Activated B cell treated with CpG ODN at 0.5 μM for 24 hours (primary cell): ENCODE results near the gene OPN4. TPM values are rescaled to one million over a fixed set of nuclear protein-coding genes. Genes with fewer than 3 reads are reported as not detected.

Source experiments
- ATAC-seq: fragments of 200-7000 bp; cut with Tn5 transposase; one replicate; pipeline ENCODE4 v1.10.0; 2021; ENCODE audit warnings: low read depth, mild to moderate bottlenecking, moderate library complexity
- CTCF ChIA-PET: fragments of 350-600 bp; sonication (Branson Sonifier 250); formaldehyde crosslinking; loops from one replicate; lab custom pipeline; 2021; ENCODE audit warnings: antibody characterized with exemption; lab: Charles Lee
- POLR2A ChIA-PET: fragments of 350-600 bp; sonication (Branson Sonifier 250); formaldehyde crosslinking; loops from one replicate; lab custom pipeline; 2021; ENCODE audit warnings: antibody characterized with exemption; lab: Charles Lee
- DNase-seq: peaks from one replicate; pipeline ENCODE4 v3.0.0; 2022
- H3K27ac Mint-ChIP-seq: one replicate; pipeline ENCODE4 v1.8.0; 2020; ENCODE audit warnings: mixed read lengths
- H3K27me3 Mint-ChIP-seq: one replicate; pipeline ENCODE4 v1.8.0; 2021; ENCODE audit warnings: mixed read lengths
- H3K36me3 Mint-ChIP-seq: one replicate; pipeline ENCODE4 v1.8.0; 2021; ENCODE audit warnings: low read depth, mixed read lengths
- H3K4me1 Mint-ChIP-seq: one replicate; pipeline ENCODE4 v1.8.0; 2021; ENCODE audit warnings: mixed read lengths
- H3K4me3 Mint-ChIP-seq: one replicate; pipeline ENCODE4 v1.8.0; 2020; ENCODE audit warnings: mild to moderate bottlenecking, mixed read lengths
- H3K9me3 Mint-ChIP-seq: one replicate; pipeline ENCODE4 v1.8.0; 2020; ENCODE audit warnings: mixed read lengths
- intact Hi-C: fragments of 100-400 bp; cut with micrococcal nuclease; formaldehyde crosslinking; loops from one replicate; pipeline ENCODE4 v1.15.1; 2024
- total RNA-seq: library from RNA; stranded (reverse); gene quantifications from 2 replicates; pipeline ENCODE4 v1.2.3, GENCODE V29; 2022
- TF ChIP-seq, protein P1 (sequence below): fragments of 200-600 bp; IDR thresholded peaks from one replicate; pipeline ENCODE4 v1.8.0; 2022; ENCODE audit warnings: antibody characterized with exemption, mild to moderate bottlenecking

OPN4 gene
- total RNA-seq, 1 donor from 2014 or later = not detected

DNA sequence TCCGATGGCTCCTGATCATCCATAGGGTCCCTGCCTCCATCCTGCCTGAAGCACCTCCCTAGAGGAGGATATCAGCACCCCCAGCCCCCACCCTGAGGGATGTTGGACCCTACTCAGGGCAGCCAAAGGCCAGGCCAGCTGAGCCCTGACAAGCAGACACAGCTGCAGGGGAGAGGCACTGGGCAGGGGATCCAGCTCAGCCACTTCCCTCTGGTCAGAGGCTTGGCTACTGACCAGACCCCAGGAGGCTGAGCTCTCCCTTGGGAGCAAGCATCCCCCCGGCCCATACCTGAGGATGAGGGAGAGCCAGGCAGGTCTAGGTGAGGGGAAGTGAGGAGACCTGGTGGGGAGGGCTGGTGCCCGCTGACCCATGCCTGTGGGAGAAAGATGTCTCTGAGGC, 20.6 kb downstream of the OPN4 start:
- H3K9me3 Mint-ChIP-seq = no peaks in the 10 kb centered on the region
- intact Hi-C loops = no loop called here
- ChIA-PET POLR2A (no interaction called here), CTCF (interaction anchor here (0.7 to 1.4 kb wide), 2 partner anchors 224 to 263 kb away, joined by 3 to 4 read pairs; no protein-coding TSS in a partner anchor)
- peaks cover 13% of the 10 kb centered on the region for H3K4me1 Mint-ChIP-seq
- H3K27me3 Mint-ChIP-seq = peaks cover 7% of the 10 kb centered on the region
- ATAC-seq = no peak
- no peak overlapping the region for H3K27ac Mint-ChIP-seq
- TF ChIP-seq, protein P1, sequence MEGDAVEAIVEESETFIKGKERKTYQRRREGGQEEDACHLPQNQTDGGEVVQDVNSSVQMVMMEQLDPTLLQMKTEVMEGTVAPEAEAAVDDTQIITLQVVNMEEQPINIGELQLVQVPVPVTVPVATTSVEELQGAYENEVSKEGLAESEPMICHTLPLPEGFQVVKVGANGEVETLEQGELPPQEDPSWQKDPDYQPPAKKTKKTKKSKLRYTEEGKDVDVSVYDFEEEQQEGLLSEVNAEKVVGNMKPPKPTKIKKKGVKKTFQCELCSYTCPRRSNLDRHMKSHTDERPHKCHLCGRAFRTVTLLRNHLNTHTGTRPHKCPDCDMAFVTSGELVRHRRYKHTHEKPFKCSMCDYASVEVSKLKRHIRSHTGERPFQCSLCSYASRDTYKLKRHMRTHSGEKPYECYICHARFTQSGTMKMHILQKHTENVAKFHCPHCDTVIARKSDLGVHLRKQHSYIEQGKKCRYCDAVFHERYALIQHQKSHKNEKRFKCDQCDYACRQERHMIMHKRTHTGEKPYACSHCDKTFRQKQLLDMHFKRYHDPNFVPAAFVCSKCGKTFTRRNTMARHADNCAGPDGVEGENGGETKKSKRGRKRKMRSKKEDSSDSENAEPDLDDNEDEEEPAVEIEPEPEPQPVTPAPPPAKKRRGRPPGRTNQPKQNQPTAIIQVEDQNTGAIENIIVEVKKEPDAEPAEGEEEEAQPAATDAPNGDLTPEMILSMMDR = no peak
- no peak overlapping the region for H3K4me3 Mint-ChIP-seq
- H3K36me3 Mint-ChIP-seq = no peaks in the 10 kb centered on the region
- DNase-seq = no peak

DNA sequence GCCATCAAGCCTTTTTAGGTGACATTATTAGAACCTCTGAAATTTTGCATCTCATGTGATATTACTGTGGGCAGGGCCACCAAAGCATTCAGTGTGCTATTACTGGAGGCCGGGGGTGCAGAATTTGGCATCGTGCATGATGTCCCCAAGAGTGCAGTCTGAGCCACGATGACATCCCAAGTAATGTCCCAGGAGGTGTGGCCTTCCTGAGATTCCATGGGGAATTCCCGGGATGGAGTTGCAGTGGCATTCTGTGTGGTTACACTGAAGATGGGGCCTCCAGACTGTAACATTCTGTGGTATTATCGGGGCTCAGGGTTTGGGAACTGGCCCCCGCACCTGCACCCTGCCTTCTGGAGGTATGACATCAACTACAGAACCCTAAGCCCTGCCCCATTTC, 23.0 kb downstream of the OPN4 start:
- TF ChIP-seq, protein P1 = no peak
- Mint-ChIP-seq H3K36me3 (no peaks in the 10 kb centered on the region), H3K4me3 (no peak overlapping the region), H3K27me3 (peaks cover 4% of the 10 kb centered on the region), H3K4me1 (peaks cover 13% of the 10 kb centered on the region), H3K27ac (no peak overlapping the region), H3K9me3 (no peaks in the 10 kb centered on the region)
- no peak for DNase-seq
- POLR2A ChIA-PET = no interaction called here
- intact Hi-C loops = no loop called here
- CTCF ChIA-PET = interaction anchor here (1.1 kb wide), 1 partner anchor 11 kb away, joined by 3 read pairs; no protein-coding TSS in a partner anchor
- no peak for ATAC-seq

DNA sequence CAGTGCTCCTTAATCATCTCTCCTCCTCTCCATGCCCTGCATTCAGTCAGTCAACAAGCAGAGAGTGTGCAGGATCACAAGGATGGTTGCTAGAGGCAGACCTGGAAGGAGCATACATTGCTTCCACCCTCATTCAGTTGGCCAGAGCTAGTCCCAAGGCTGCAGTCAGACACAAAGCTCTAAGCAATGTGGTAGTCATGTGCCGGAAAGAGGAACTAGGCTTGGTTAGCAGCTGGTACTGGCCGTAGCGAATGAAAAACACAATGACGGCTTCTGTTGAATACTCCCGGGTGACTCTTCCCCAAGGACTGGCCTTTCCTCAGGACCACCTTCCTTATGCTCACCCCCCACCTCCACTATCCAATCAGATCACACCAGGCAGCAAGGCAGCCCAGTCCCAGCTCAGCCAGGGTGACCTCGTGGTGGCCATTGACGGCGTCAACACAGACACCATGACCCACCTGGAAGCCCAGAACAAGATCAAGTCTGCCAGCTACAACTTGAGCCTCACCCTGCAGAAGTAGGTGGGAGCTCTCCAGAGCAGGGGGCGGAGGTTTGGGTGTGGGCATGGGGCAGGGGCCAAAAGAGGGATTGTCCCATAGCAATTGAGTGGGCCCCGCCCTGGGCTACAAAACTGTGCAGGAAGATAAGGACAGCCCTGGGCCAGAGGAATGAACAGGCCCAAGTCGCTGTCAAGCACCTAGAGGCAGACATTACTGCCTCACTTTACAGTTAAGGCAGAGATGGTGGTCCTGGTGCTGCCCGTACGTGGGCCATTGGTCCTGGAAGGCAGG, 24.8 kb downstream of the OPN4 start:
- TF ChIP-seq, protein P1 = no peak
- no peak for ATAC-seq
- POLR2A ChIA-PET = interaction anchor here (1.2 kb wide), 1 partner anchor 25 kb away, joined by 4 read pairs; the partner anchor contains the start of gene OPN4
- CTCF ChIA-PET = no interaction called here
- H3K36me3 Mint-ChIP-seq = no peaks in the 10 kb centered on the region
- peaks cover 3% of the 10 kb centered on the region for H3K27me3 Mint-ChIP-seq
- no peak for DNase-seq
- intact Hi-C loops = no loop called here
- H3K4me3 Mint-ChIP-seq = no peak overlapping the region
- H3K9me3 Mint-ChIP-seq = no peaks in the 10 kb centered on the region
- H3K27ac Mint-ChIP-seq = no peak overlapping the region
- peaks cover 7% of the 10 kb centered on the region for H3K4me1 Mint-ChIP-seq

DNA sequence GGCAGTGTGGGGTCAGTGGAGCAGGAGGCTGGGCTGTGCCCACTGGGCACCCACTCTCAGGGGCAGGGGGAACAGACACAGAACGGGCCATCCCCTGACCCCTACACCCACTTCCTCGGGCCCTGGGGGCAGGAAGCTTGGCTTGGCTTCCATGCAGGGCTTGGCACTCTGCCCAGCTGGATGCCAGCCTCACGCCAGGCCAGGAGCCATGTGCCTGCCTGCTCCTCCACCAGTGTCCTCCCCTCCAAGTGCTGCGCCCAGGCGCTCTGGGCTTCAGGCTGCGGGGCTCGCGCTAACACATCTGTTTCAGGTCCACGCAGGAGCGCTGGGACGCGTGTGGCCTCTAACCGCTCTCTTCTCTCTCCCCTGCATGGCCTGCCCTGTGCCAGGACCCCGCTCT, 26.7 kb downstream of the OPN4 start:
- ChIA-PET CTCF (no interaction called here), POLR2A (no interaction called here)
- ATAC-seq (no peak), DNase-seq (no peak)
- Mint-ChIP-seq H3K27ac (no peak overlapping the region), H3K9me3 (no peaks in the 10 kb centered on the region), H3K27me3 (peaks cover 7% of the 10 kb centered on the region), H3K36me3 (no peaks in the 10 kb centered on the region), H3K4me1 (peaks cover 7% of the 10 kb centered on the region), H3K4me3 (no peak overlapping the region)
- TF ChIP-seq, protein P1 = no peak
- intact Hi-C loops = no loop called here

- no peaks in the 10 kb centered on the region for H3K9me3 Mint-ChIP-seq
- CTCF ChIA-PET = no interaction called here
Measured at GRCh38 chr10:86681722-86682386, 27.5 kb downstream of the OPN4 start.

More at GRCh38 chr10:86681722-86682386, 27.5 kb downstream of the OPN4 start:
- no peak for ATAC-seq
- no peak overlapping the region for H3K27ac Mint-ChIP-seq
- peaks cover 7% of the 10 kb centered on the region for H3K4me1 Mint-ChIP-seq
- no peak for DNase-seq
- H3K36me3 Mint-ChIP-seq = no peaks in the 10 kb centered on the region
- no peak overlapping the region for H3K4me3 Mint-ChIP-seq
- TF ChIP-seq, protein P1 = no peak
- intact Hi-C loops = no loop called here
- POLR2A ChIA-PET = no interaction called here
- peaks cover 8% of the 10 kb centered on the region for H3K27me3 Mint-ChIP-seq
